Testis (tissue), 3 donors: Measurements from ENCODE around the gene DIAPH1. TPM values are rescaled to one million over a fixed set of nuclear protein-coding genes. Genes with fewer than 3 reads are reported as not detected.
A peak's percentile ranks its signal among the peaks of the same experiment; 100 is the strongest.

ENCODE experiments used
- DNase-seq: peaks from one replicate; pipeline ENCODE4 v3.0.0-alpha.2; 2019
- H3K27ac ChIP-seq, 2 donors: fragments of 200-600 bp; sonication (generic); one replicate each; pipeline ENCODE4 v1.5.1; 2019
- H3K27me3 ChIP-seq: fragments of 200-600 bp; sonication (generic); one replicate; pipeline ENCODE4 v1.5.1; 2019
- H3K36me3 ChIP-seq: fragments of 200-600 bp; sonication (generic); one replicate; pipeline ENCODE4 v1.5.1; 2017; ENCODE audit warnings: low read depth; ENCODE audit errors: missing control alignments
- H3K4me1 ChIP-seq: fragments of 200-600 bp; sonication (generic); one replicate; pipeline ENCODE4 v1.5.1; 2019
- H3K4me3 ChIP-seq, 2 donors: fragments of 200-600 bp; sonication (generic); one replicate each; pipeline ENCODE4 v1.5.1; 2017 to 2019
- H3K9me3 ChIP-seq: fragments of 200-600 bp; sonication (generic); one replicate; pipeline ENCODE4 v1.5.1; 2017
- CTCF ChIP-seq, 3 experiments: fragments of 450-650 bp in 2 of 3; fragments of 200-600 bp in 1 of 3; sonication (generic) in 1 of 3; IDR thresholded peaks; one replicate each; pipeline ENCODE4 v1.5.1; 2016 to 2019; ENCODE audit warnings: antibody characterized with exemption in 3 of 3, mild to moderate bottlenecking in 2 of 3, moderate library complexity in 1 of 3
- POLR2A ChIP-seq: fragments of 450-650 bp; IDR thresholded peaks from one replicate; pipeline ENCODE4 v1.6.1; 2017; ENCODE audit warnings: antibody characterized with exemption, mild to moderate bottlenecking, moderate library complexity
- WGBS, 2 donors: methylation state at CpG; one replicate each; pipeline ENCODE4 v1.1.5; 2018; 5-methylcytosine and 5-hydroxymethylcytosine counted together
- intact Hi-C: fragments of 100-400 bp; cut with DNase I; formaldehyde crosslinking; loops from one replicate; pipeline ENCODE4 v1.15.1; 2023; ENCODE audit warnings: low total_unique reads
- polyA plus RNA-seq: library from polyadenylated mRNA; stranded (reverse); fragments of 350-450 nt; fragmentation: Illumina TruSeq; extraction: RNeasy Lipid Tissue Mini Kit (QIAGEN cat#74804); gene quantifications from one replicate; pipeline ENCODE4 v1.2.3, GENCODE V29; 2014; ENCODE audit warnings: low read depth, low replicate concordance; ENCODE audit not compliant: insufficient read depth
- total RNA-seq, 2 donors: library from RNA; depleted of rRNA; stranded (reverse); fragments of >200 nt; gene quantifications; one replicate each; pipeline ENCODE4 v1.2.3, GENCODE V29; 2016

DIAPH1 gene
- total and polyA plus RNA-seq, 3 donors from 2014 or later, result 53.7 to 77.5 (median 58.2) TPM

GRCh38 chr5:141522301-141522700 lies 96.5 kb downstream of the DIAPH1 start:
- no peak for DNase-seq
- Histone ChIP-seq H3K36me3 (no peaks in the 10 kb centered on the region), H3K4me1 (peaks cover 31% of the 10 kb centered on the region), H3K4me3 (no peak overlapping the region), H3K27ac (peak overlapping the region in 1 of 2 donors; percentile 75), H3K27me3 (no peaks in the 10 kb centered on the region), H3K9me3 (no peaks in the 10 kb centered on the region)
- WGBS, 2 donors, result 45 to 55% methylated on average over 2 of the region's 2 CpGs
- no peak for TF ChIP-seq CTCF (IDR thresholded peaks at IDR 0.05)
- TF ChIP-seq POLR2A, result no peak
- intact Hi-C loops, result loop anchor here (10.0 kb wide), 1 partner anchor 98 kb away; the partner anchor contains the start of gene PCDHGA11

DNA sequence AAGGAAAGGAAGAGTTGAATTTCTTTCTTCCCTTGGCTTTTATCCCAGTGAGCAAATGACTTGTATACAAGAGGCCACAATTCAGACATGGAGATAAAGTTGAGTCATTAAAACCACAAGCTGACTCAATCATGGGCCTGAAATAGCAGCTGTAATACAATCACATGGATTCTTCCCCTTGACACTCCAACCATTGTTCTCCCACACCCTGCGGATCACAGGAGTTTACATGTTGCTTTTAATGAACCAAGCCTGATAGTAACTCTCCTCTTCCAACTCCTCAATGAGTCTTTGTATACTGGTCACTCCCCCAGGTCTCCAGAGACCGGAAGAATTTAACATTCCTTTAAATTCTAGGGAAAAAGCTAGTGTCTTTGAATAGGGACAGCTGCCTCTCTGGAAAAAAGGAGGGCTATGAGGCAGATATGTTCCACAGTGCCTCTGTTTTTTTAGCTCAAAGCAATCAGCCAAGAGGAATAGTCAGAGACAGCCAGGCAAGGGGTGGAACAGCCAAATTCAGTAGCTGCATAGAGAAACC lies 97.5 kb downstream of the DIAPH1 start:
- peaks cover 31% of the 10 kb centered on the region for H3K4me1 ChIP-seq
- 40 to 42% methylated on average over 2 of the region's 2 CpGs for WGBS, 2 donors

GRCh38 chr5:141519605-141520565 lies 98.9 kb downstream of the DIAPH1 start:
- DNase-seq, result no peak
- 81 to 82% methylated on average over 3 of the region's 3 CpGs for WGBS, 2 donors
- H3K4me3 ChIP-seq, result no peak overlapping the region
- intact Hi-C loops, result loop anchor here (10.0 kb wide), 1 partner anchor 95 kb away; the partner anchor contains the start of gene PCDHGA11
- H3K9me3 ChIP-seq, result no peaks in the 10 kb centered on the region
- no peaks in the 10 kb centered on the region for H3K36me3 ChIP-seq
- no peaks in the 10 kb centered on the region for H3K27me3 ChIP-seq
- no peak for TF ChIP-seq POLR2A
- no peak for TF ChIP-seq CTCF (IDR thresholded peaks at IDR 0.05)
- peak overlapping the region; percentile 73 to 75 for H3K27ac ChIP-seq
- H3K4me1 ChIP-seq, result peaks cover 26% of the 10 kb centered on the region

More for the DNA sequence above, 97.5 kb downstream of the DIAPH1 start:
- Histone ChIP-seq H3K27ac (peak overlapping the region; percentile 73 to 75), H3K27me3 (no peaks in the 10 kb centered on the region), H3K9me3 (no peaks in the 10 kb centered on the region), H3K4me3 (no peak overlapping the region), H3K36me3 (no peaks in the 10 kb centered on the region)
- TF ChIP-seq POLR2A, result no peak
- TF ChIP-seq CTCF (IDR thresholded peaks at IDR 0.05), result no peak
- peak; percentile 86 for DNase-seq
- intact Hi-C loops, result loop anchor here (10.0 kb wide), 1 partner anchor 97 kb away; the partner anchor contains the start of gene PCDHGA11

DNA sequence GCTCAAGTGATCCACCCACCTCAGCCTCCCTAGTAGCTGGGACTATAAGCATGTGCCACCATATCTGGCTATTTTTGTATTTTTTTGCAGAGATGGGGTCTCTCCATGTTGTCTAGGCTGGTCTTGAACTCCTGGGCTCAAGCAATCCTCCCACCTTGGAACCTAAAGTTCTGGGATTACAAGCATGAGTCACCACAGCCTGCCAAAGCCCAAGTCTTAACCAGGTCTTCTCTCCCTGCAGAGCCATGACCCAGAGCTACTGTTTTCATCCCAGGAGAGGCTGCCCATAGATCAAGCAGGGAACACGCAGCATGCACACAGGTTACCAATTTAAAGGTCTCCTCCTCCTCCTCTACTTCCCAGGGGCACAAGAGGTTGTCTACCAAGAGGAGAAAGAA lies 100.2 kb downstream of the DIAPH1 start:
- Histone ChIP-seq H3K27ac (no peak overlapping the region), H3K9me3 (no peaks in the 10 kb centered on the region), H3K27me3 (no peaks in the 10 kb centered on the region), H3K36me3 (no peaks in the 10 kb centered on the region), H3K4me1 (peaks cover 25% of the 10 kb centered on the region), H3K4me3 (no peak overlapping the region)
- intact Hi-C loops, result no loop called here
- no peak for TF ChIP-seq CTCF (IDR thresholded peaks at IDR 0.05)
- no peak for TF ChIP-seq POLR2A
- no peak for DNase-seq
- 91 to 93% methylated on average over 1 of the region's 1 CpG for WGBS, 2 donors
